ENCODE results near the gene ANKRD61.

DNA sequence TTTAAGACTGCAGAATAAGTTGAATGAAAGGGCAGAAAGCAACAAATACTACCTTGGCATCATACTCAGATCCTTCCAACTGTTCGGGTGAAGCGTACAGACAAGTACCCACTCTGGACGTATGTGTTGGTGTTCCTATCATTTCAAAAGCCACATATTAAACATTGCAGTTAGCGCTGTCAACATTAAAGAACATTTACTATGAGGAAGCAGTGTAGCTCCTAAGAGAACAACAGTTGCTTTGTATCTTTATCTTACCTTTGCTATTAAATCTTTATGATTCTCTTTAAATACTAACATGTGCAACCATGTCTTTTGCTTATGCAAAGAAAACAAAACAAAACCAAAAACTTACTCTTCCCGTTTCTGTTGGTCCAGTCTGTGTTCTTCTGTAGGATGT, 2.6 kb upstream of the ANKRD61 start:
- TF ChIP-seq POLR2A (IDR thresholded peaks at IDR 0.05; ENCODE audit: low read depth, low read length) (no peak), POLR2AphosphoS5 (IDR thresholded peaks at IDR 0.05; ENCODE audit: low read depth, low read length) (no peak)

All from GM12892 (cell line).